Vagina (tissue), 2 donors: ENCODE data around the gene OXER1. TPM values are rescaled to one million over a fixed set of nuclear protein-coding genes. Genes with fewer than 3 reads are reported as not detected.

Experiments
- DNase-seq, 2 donors: peaks; one replicate each; pipeline ENCODE4 v3.0.0-alpha.2; 2017; ENCODE audit errors: extremely low spot score in 2 of 2
- H3K27ac ChIP-seq: fragments of 200-600 bp; sonication (generic); one replicate; pipeline ENCODE4 v1.5.1; 2019
- H3K27me3 ChIP-seq: fragments of 200-600 bp; sonication (generic); one replicate; pipeline ENCODE4 v1.5.1; 2019
- H3K36me3 ChIP-seq, 2 donors: fragments of 200-600 bp; sonication (generic); one replicate each; pipeline ENCODE4 v1.5.1; 2017 to 2019
- H3K4me1 ChIP-seq: fragments of 200-600 bp; sonication (generic); one replicate; pipeline ENCODE4 v1.5.1; 2019
- H3K4me3 ChIP-seq, 2 donors: fragments of 200-600 bp; sonication (generic); 1 replicate in 1 of 2; 2 replicates in 1 of 2; pipeline ENCODE4 v1.5.1; 2016 to 2019
- H3K9me3 ChIP-seq: fragments of 200-600 bp; sonication (generic); one replicate; pipeline ENCODE4 v1.5.1; 2019
- POLR2A ChIP-seq, 2 donors: fragments of 450-650 bp; IDR thresholded peaks; one replicate each; pipeline ENCODE4 v1.6.1; 2017; ENCODE audit warnings: antibody characterized with exemption in 2 of 2, mild to moderate bottlenecking in 2 of 2, moderate library complexity in 2 of 2
- POLR2AphosphoS5 ChIP-seq, 2 donors: sonication (generic); formaldehyde crosslinking; IDR thresholded peaks; one replicate each; pipeline ENCODE4 v1.9.0; 2017; ENCODE audit warnings: antibody characterized with exemption in 2 of 2, mild to moderate bottlenecking in 2 of 2, low read depth in 1 of 2; ENCODE audit not compliant: insufficient read depth in 1 of 2
- intact Hi-C: fragments of 100-400 bp; cut with DNase I; formaldehyde crosslinking; loops from one replicate; pipeline ENCODE4 v1.15.1; 2023
- total RNA-seq: library from RNA; depleted of rRNA; stranded (reverse); fragments of >200 nt; gene quantifications from one replicate; pipeline ENCODE4 v1.2.3, GENCODE V29; 2016
- TF ChIP-seq, protein P1 (sequence below), 3 experiments: fragments of 450-650 bp in 2 of 3; fragments of 200-600 bp in 1 of 3; sonication (generic) in 1 of 3; IDR thresholded peaks; one replicate each; pipeline ENCODE4 v1.5.1; 2017 to 2019; ENCODE audit warnings: antibody characterized with exemption in 3 of 3, mild to moderate bottlenecking in 2 of 3, moderate library complexity in 2 of 3

Gene OXER1
- total RNA-seq, 1 donor from 2014 or later: 1.2 TPM

DNA sequence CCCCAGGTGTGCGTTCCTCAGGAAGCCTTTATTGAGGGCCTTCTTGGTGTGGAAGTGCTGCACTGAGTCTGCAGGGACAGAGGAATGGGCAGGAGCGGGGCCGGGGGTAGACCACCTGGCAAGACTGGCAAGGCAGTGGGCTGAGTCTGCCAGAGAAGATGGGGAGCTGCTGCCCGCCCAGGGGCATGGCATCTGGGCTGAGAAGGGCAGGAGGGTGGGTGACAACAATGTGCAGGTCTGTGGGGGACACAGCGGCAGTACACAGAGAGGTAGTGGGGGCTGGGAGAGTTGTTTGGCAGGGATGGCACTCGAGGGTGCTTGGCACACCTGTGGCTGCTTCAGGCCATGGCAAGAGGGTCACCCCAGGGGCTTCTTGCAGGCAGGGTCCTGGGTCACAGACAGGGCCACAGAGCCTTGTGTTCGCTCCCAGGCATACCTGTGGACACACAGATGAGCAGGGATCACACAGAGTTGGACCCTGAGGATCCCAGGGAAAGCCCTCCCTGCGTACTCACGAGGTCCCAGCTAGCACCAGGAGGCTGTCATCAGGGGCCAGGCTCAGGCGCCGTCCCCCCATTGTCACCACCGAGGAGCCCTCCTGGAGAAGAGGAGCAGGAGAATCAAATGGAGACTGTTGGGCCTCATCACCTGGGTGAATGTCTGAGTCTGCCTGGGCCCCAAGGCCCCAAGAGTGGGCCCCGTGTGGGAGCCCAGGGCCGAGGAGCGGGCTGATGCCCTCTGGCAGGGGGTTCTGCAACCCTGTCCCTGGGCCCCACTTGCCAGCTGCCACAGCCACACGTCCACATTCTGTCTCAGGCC, 3.4 kb upstream of the OXER1 start:
- no peaks in the 10 kb centered on the region for H3K9me3 ChIP-seq
- H3K27me3 ChIP-seq: no peaks in the 10 kb centered on the region
- H3K36me3 ChIP-seq: no peaks in the 10 kb centered on the region
- H3K27ac ChIP-seq: no peak overlapping the region
- no peak for TF ChIP-seq POLR2A (IDR thresholded peaks at IDR 0.05)
- TF ChIP-seq POLR2AphosphoS5 (IDR thresholded peaks at IDR 0.05; ENCODE audit: insufficient read depth in 1 of 2, low read depth in 1 of 2): no peak
- TF ChIP-seq, protein P1, sequence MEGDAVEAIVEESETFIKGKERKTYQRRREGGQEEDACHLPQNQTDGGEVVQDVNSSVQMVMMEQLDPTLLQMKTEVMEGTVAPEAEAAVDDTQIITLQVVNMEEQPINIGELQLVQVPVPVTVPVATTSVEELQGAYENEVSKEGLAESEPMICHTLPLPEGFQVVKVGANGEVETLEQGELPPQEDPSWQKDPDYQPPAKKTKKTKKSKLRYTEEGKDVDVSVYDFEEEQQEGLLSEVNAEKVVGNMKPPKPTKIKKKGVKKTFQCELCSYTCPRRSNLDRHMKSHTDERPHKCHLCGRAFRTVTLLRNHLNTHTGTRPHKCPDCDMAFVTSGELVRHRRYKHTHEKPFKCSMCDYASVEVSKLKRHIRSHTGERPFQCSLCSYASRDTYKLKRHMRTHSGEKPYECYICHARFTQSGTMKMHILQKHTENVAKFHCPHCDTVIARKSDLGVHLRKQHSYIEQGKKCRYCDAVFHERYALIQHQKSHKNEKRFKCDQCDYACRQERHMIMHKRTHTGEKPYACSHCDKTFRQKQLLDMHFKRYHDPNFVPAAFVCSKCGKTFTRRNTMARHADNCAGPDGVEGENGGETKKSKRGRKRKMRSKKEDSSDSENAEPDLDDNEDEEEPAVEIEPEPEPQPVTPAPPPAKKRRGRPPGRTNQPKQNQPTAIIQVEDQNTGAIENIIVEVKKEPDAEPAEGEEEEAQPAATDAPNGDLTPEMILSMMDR (IDR thresholded peaks at IDR 0.05): no peak
- DNase-seq: peak; percentile 79 to 81
- intact Hi-C loops: no loop called here
- H3K4me3 ChIP-seq: no peak overlapping the region
- no peaks in the 10 kb centered on the region for H3K4me1 ChIP-seq

DNA sequence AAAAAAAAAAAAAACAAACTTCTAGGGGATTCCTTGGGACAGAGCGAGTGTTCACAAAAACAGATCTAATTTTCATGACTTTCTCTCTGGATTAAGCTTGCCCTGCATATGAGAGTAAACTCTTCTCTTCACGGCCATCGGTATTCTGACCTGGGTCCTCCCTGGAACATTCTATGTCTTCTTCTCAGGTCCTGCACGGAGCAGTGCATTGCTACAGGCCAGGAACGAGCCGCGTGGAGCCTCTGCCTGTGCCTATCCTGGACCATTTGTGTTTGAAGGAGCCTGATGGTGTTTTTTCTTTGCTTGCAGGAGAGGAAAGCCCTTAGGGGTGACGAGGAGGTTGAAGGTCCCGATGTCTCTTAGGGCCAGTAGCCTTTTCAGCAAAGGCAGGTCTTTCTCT, 1.8 kb upstream of the OXER1 start:
- TF ChIP-seq POLR2AphosphoS5 (IDR thresholded peaks at IDR 0.05; ENCODE audit: insufficient read depth in 1 of 2, low read depth in 1 of 2) (no peak), POLR2A (IDR thresholded peaks at IDR 0.05) (no peak)
- TF ChIP-seq, protein P1 (IDR thresholded peaks at IDR 0.05): no peak
- no peak for DNase-seq
- Histone ChIP-seq H3K27ac (no peak overlapping the region), H3K9me3 (no peaks in the 10 kb centered on the region), H3K27me3 (no peaks in the 10 kb centered on the region), H3K36me3 (no peaks in the 10 kb centered on the region), H3K4me1 (no peaks in the 10 kb centered on the region), H3K4me3 (no peak overlapping the region)
- intact Hi-C loops: no loop called here

DNA sequence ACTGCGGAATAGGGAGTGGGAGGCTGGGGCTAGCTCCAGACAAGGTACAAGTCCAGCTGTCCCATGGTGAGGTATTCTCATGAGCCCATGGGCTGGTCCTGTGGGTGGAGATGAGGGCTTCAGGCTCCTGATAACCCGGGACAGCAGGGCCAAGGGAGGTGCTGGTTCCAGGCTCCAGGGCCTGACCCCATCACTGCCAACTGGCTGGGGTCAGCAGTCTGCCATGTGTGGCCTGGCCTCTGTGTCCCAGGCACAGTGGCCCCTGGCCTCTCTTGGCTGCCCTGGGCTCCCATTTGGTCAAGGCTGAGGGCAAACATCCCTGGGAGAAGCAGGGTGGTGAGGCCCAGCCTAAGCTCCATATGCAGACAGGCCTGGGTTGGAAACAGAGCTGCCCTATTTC, 966 bp upstream of the OXER1 start:
- Histone ChIP-seq H3K4me1 (no peaks in the 10 kb centered on the region), H3K9me3 (no peaks in the 10 kb centered on the region), H3K27ac (no peak overlapping the region), H3K27me3 (no peaks in the 10 kb centered on the region), H3K36me3 (no peaks in the 10 kb centered on the region), H3K4me3 (no peak overlapping the region)
- TF ChIP-seq POLR2AphosphoS5 (IDR thresholded peaks at IDR 0.05; ENCODE audit: insufficient read depth in 1 of 2, low read depth in 1 of 2) (no peak), POLR2A (IDR thresholded peaks at IDR 0.05) (no peak)
- TF ChIP-seq, protein P1 (IDR thresholded peaks at IDR 0.05): no peak
- intact Hi-C loops: no loop called here
- DNase-seq: no peak

DNA sequence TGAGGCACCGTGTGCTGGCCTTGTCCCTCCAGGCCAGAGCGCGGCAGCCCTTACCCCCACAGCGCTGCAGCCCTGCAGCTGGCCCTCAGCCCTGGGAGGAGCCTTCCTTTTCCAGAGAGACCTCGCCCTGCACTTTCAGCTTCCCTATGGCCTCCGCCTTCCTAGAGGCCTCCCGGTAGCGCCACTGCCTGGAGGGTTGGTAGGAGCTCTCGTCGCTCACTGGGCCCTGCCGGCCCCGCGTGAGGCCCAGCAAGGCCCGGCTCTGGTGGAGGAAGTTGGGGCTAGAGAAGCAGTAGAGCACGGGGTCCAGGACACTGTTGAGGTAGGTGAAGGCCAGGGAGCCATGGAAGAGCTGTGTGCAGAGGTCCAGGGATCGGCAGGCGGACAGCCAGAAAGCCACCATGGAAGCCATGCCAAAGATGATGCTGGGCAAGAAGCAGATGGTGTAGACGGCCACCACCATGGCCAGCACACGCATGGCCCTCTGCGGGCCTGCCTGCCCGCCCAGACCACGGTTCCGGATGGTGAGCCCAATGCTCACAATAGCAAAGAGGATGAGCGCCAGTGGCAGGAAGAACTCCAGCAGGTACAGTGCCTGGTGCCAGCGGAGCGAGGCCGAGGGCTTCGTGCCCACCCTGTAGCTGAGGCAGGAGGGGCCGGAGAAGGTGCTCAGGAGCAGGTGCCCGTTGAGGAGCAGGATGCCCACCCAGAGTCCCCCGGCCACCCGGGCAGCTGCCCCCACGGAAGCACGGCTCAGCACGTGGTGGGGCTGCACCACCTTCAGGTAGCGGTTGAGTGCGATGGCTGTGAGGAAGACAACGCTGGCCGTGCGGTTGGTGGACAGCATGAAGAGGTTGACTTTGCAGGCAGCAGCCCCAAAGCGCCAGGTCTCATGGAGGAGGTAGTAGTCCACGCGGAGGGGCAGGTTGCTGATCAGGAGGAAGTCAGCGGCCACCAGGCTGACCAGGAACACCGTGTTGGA, 821 bp downstream of the OXER1 start:
- no peak for TF ChIP-seq POLR2A (IDR thresholded peaks at IDR 0.05)
- TF ChIP-seq POLR2AphosphoS5 (IDR thresholded peaks at IDR 0.05; ENCODE audit: insufficient read depth in 1 of 2, low read depth in 1 of 2): no peak
- TF ChIP-seq, protein P1 (IDR thresholded peaks at IDR 0.05): no peak
- Histone ChIP-seq H3K4me3 (no peak overlapping the region), H3K27ac (no peak overlapping the region), H3K36me3 (no peaks in the 10 kb centered on the region), H3K9me3 (no peaks in the 10 kb centered on the region), H3K27me3 (no peaks in the 10 kb centered on the region), H3K4me1 (no peaks in the 10 kb centered on the region)
- intact Hi-C loops: no loop called here
- DNase-seq: peak in 1 of 2 donors; percentile 75
